CD4-positive, alpha-beta memory T cell (primary cell): ENCODE results near the gene BMP4. TPM values are rescaled to one million over a fixed set of nuclear protein-coding genes. Genes with fewer than 3 reads are reported as not detected.
"Not testable (repeated sequence)": the region's sequence is repeated elsewhere in the genome, so short reads cannot be mapped to it uniquely, and the experiment has no call there.

Source experiments
- CTCF ChIA-PET: fragments of 350-600 bp; sonication (Branson Sonifier 250); formaldehyde crosslinking; loops from one replicate; lab custom pipeline; 2021; ENCODE audit warnings: inconsistent platforms; ENCODE audit not compliant: partially characterized antibody; lab: Charles Lee
- POLR2A ChIA-PET: fragments of 350-600 bp; sonication (Branson Sonifier 250); formaldehyde crosslinking; loops from one replicate; lab custom pipeline; 2021; ENCODE audit not compliant: partially characterized antibody; lab: Charles Lee
- DNase-seq, 5 donors: peaks; one replicate each; pipeline versions ENCODE4 v3.0.0 to v3.0.0-alpha.2; 2020 to 2022; ENCODE audit warnings: mixed read lengths in 1 of 5
- H3K27ac ChIP-seq: one replicate; pipeline ENCODE4 v1.7.0; 2013; ENCODE audit warnings: low read depth, low read length
- H3K27me3 ChIP-seq: 2 replicates; pipeline ENCODE4 v1.7.0; 2013; ENCODE audit warnings: mild to moderate bottlenecking, low read length, moderate library complexity; ENCODE audit not compliant: insufficient read depth
- H3K36me3 ChIP-seq: 2 replicates; pipeline ENCODE4 v1.7.0; 2013; ENCODE audit warnings: mild to moderate bottlenecking, low read length, moderate library complexity; ENCODE audit not compliant: insufficient read depth
- H3K4me1 ChIP-seq: 2 replicates; pipeline ENCODE4 v1.7.0; 2013; ENCODE audit warnings: mild to moderate bottlenecking, low read length, moderate library complexity; ENCODE audit not compliant: insufficient read depth
- H3K4me3 ChIP-seq, 2 donors: one replicate each; pipeline ENCODE4 v1.7.0; 2013; ENCODE audit warnings: low read length in 2 of 2, mild to moderate bottlenecking in 1 of 2
- H3K9me3 ChIP-seq, 2 donors: one replicate each; pipeline ENCODE4 v1.7.0; 2013; ENCODE audit warnings: low read length in 2 of 2, control low read depth in 1 of 2; ENCODE audit not compliant: control insufficient read depth in 1 of 2
- H3K27ac Mint-ChIP-seq, 7 donors: one replicate each; pipeline ENCODE4 v1.8.0; 2020 to 2021; ENCODE audit warnings: mixed read lengths in 7 of 7, mild to moderate bottlenecking in 6 of 7, inconsistent platforms in 3 of 7, moderate library complexity in 3 of 7
- H3K27me3 Mint-ChIP-seq, 2 donors: one replicate each; pipeline ENCODE4 v1.8.0; 2020 to 2021; ENCODE audit warnings: mixed read lengths in 2 of 2
- H3K36me3 Mint-ChIP-seq, 2 donors: one replicate each; pipeline ENCODE4 v1.8.0; 2020 to 2021; ENCODE audit warnings: mixed read lengths in 2 of 2, inconsistent platforms in 1 of 2, mild to moderate bottlenecking in 1 of 2
- H3K4me1 Mint-ChIP-seq, 4 donors: one replicate each; pipeline ENCODE4 v1.8.0; 2020 to 2021; ENCODE audit warnings: mixed read lengths in 4 of 4, mild to moderate bottlenecking in 1 of 4
- H3K4me3 Mint-ChIP-seq, 8 donors: one replicate each; pipeline ENCODE4 v1.8.0; 2020 to 2021; ENCODE audit warnings: mixed read lengths in 8 of 8, mild to moderate bottlenecking in 7 of 8, moderate library complexity in 6 of 8, inconsistent platforms in 3 of 8
- H3K9me3 Mint-ChIP-seq, 8 donors: one replicate each; pipeline ENCODE4 v1.8.0; 2020 to 2021; ENCODE audit warnings: mixed read lengths in 8 of 8, mild to moderate bottlenecking in 5 of 8, inconsistent platforms in 3 of 8, moderate library complexity in 1 of 8
- intact Hi-C: fragments of 100-400 bp; cut with micrococcal nuclease; formaldehyde crosslinking; loops from one replicate; pipeline ENCODE4 v1.15.1; 2023
- polyA plus RNA-seq, 2 donors: library from polyadenylated mRNA; unstranded; fragments of 300-500 nt; fragmentation: Illumina TruSeq; gene quantifications; one replicate each; pipeline ENCODE4 v1.2.3, GENCODE V29; 2021
- total RNA-seq, 2 experiments: library from RNA; stranded (reverse); gene quantifications; one replicate each; pipeline ENCODE4 v1.2.3, GENCODE V29; 2021

Gene BMP4
- total and polyA plus RNA-seq, 4 experiments from 2014 or later, result 1.1 to 2.8 (median 2.2) TPM; not detected in 1

DNA sequence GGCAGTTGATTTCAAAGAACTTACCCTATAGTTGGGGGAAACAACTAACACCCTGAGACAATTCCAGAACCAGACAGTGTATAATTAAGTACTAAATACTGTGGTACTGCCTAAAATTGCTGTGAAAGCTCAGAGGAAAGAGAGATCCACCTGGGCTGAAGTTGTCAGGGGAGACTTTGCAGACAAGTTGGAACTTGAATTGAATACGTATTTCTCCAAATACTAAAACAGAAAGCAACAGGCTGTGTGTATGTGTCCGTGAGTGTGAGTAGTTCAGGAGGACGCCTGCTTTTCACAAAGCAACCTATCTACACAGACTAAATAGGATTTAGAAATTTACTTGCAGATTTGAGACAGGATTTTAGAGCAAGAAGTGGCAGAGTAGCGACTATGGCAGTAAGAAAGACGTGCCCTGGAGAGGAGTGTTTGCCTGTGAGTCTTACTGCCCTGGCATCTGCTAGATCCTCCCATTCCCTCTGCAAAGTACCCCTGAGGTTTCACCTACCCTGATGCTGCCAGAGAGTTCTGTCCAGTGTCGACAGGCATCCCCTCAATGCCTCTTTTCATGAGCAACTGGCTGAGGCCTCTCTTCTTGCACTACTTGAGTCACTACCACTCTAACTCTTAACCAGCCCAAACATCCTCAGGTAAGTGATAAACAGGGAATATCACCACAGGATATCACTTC lies 37.4 kb upstream of the BMP4 start:
- no peaks in the 10 kb centered on the region for H3K36me3 ChIP-seq
- Mint-ChIP-seq H3K4me3 (no peak overlapping the region), H3K27ac (no peak overlapping the region), H3K27me3 (peaks cover 0 to 1% of the 10 kb centered on the region in 2 donors), H3K36me3 (no peaks in the 10 kb centered on the region), H3K9me3 (peaks cover 0 to 10% (median 0%) of the 10 kb centered on the region in 8 donors), H3K4me1 (no peaks in the 10 kb centered on the region)
- intact Hi-C loops, result no loop called here
- POLR2A ChIA-PET, result no interaction called here
- no peaks in the 10 kb centered on the region for H3K9me3 ChIP-seq
- CTCF ChIA-PET, result no interaction called here
- H3K27ac ChIP-seq, result no peak overlapping the region
- H3K27me3 ChIP-seq, result no peaks in the 10 kb centered on the region
- no peak overlapping the region for H3K4me3 ChIP-seq
- no peak for DNase-seq
- no peaks in the 10 kb centered on the region for H3K4me1 ChIP-seq

DNA sequence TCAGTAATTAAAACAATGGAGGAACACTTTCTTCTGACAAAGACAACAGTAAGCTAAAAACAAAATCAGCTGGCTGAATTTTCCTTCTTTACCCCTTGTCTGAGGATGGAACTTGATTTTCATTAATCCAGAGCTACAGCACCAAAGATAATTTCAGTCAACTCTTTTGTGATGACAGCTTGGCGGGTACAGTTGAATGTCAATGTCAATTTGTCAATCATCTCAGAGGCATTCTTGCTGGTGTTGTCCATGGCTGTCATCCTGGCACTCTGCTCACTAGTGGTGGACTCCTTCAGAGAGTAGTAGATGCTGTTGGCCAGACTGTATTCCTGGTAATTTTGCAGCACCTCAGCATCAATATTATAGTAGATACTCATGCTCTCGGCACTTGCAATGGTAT lies 34.4 kb upstream of the BMP4 start:
- no peaks in the 10 kb centered on the region for H3K27me3 ChIP-seq
- DNase-seq, result no peak
- Mint-ChIP-seq H3K27ac (no peak overlapping the region), H3K4me3 (no peak overlapping the region), H3K9me3 (peaks cover 4 to 25% (median 14%) of the 10 kb centered on the region in 8 donors), H3K4me1 (no peaks in the 10 kb centered on the region), H3K36me3 (peaks cover 0 to 3% of the 10 kb centered on the region in 2 donors), H3K27me3 (peaks cover 0 to 1% of the 10 kb centered on the region in 2 donors)
- H3K4me3 ChIP-seq, result no peak overlapping the region
- no peak overlapping the region for H3K27ac ChIP-seq
- ChIA-PET POLR2A (no interaction called here), CTCF (no interaction called here)
- intact Hi-C loops, result no loop called here
- no peaks in the 10 kb centered on the region for H3K36me3 ChIP-seq
- H3K9me3 ChIP-seq, result no peaks in the 10 kb centered on the region
- H3K4me1 ChIP-seq, result no peaks in the 10 kb centered on the region

DNA sequence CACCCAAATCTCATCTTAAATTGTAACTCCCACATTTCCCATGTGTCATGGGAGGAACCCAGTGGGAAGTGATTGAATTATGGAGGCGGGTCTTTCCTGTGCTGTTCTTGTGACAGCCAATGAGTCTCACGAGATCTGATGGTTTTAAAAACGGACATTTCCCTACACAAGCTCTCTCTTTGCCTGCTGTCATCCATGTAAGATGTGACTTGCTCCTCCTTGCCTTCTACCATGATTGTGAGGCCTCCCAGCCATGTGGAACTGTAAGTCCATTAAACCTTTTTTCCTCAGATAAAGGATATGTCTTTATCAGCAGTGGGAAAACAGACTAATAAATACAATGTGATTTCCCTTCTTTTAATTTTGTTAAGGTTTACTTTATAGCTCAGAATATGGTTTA lies 30.1 kb upstream of the BMP4 start:
- H3K36me3 Mint-ChIP-seq, H3K27me3 Mint-ChIP-seq, H3K36me3 ChIP-seq, H3K4me3 Mint-ChIP-seq, H3K9me3 ChIP-seq, H3K4me1 Mint-ChIP-seq, H3K4me1 ChIP-seq, DNase-seq, intact Hi-C loops, H3K27me3 ChIP-seq, POLR2A ChIA-PET, H3K27ac ChIP-seq, H3K4me3 ChIP-seq, H3K27ac Mint-ChIP-seq: not testable (repeated sequence)
- peaks cover 5 to 39% (median 28%) of the 10 kb centered on the region in 8 donors for H3K9me3 Mint-ChIP-seq
- CTCF ChIA-PET, result interaction anchor here (1.4 kb wide), 1 partner anchor 24 kb away, joined by 3 read pairs; no protein-coding TSS in a partner anchor

DNA sequence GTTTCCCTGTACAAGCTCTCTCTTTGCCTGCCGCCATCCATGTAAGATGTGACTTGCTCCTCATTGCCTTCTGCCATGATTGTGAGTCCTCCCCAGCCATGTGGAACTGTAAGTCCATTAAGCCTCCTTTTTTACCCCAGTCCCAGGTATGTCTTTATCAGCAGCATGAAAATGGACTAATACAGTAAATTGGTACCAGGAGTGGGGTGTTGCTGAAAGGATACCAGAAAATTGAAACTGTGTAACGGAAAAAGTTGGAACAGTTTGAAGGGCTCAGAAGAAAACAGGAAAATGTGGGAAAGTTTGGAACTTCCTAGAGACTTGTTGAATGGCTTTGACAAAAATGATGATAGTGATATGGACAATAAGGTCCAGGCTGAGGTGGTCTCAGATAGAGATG lies 28.3 kb upstream of the BMP4 start:
- peaks cover 5 to 39% (median 28%) of the 10 kb centered on the region in 8 donors for H3K9me3 Mint-ChIP-seq
- H3K36me3 Mint-ChIP-seq, intact Hi-C loops, H3K27ac ChIP-seq, H3K36me3 ChIP-seq, H3K4me3 ChIP-seq, H3K9me3 ChIP-seq, DNase-seq, H3K27me3 Mint-ChIP-seq, H3K27me3 ChIP-seq, CTCF ChIA-PET, H3K27ac Mint-ChIP-seq, H3K4me1 ChIP-seq, H3K4me1 Mint-ChIP-seq, H3K4me3 Mint-ChIP-seq, POLR2A ChIA-PET: not testable (repeated sequence)

DNA sequence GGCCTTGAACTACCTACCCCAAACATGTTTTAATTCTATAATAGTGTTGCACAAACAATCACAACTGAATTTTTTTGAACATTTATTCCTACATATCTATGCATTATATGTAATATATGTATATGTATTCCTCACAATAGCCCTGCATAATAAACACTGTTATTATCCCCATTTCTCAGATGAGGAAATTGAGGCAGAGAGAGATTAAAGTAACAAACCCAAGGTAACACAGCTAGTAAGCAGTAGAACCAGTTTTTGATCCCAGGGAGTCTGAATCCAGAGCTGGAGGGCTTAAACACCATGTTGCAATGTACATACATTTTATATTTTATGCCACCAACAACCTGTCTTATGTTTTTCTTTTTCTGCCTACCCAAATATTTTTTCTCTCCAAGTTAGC lies 26.5 kb upstream of the BMP4 start:
- Histone ChIP-seq H3K27me3 (no peaks in the 10 kb centered on the region), H3K36me3 (no peaks in the 10 kb centered on the region), H3K4me3 (no peak overlapping the region), H3K9me3 (no peaks in the 10 kb centered on the region), H3K27ac (no peak overlapping the region), H3K4me1 (no peaks in the 10 kb centered on the region)
- intact Hi-C loops, result no loop called here
- Mint-ChIP-seq H3K4me1 (no peaks in the 10 kb centered on the region), H3K27me3 (no peaks in the 10 kb centered on the region), H3K9me3 (peaks cover 5 to 39% (median 28%) of the 10 kb centered on the region in 8 donors), H3K27ac (no peak overlapping the region), H3K36me3 (peaks cover 0 to 3% of the 10 kb centered on the region in 2 donors), H3K4me3 (no peak overlapping the region)
- ChIA-PET POLR2A (no interaction called here), CTCF (no interaction called here)
- no peak for DNase-seq

DNA sequence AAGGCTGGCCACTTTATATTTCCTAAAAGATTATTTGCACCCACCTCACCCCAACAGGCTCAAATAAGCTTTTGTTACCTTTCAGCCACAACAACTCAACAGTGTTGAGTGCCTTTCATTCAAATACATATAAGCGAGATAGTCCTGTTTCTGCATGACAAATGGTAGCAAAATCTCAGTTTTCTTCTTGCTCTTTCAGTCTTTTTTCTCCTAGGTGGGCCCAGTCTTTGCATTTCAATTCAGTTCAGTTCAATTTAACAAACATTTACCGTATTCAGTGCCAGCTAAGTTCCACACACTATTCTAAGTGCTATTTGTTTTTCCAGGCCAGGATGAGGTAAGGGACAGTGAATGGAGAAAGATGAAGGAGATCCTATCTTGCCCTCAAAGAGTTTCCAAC lies 25.9 kb upstream of the BMP4 start:
- Mint-ChIP-seq H3K27me3 (no peaks in the 10 kb centered on the region), H3K9me3 (peaks cover 5 to 35% (median 23%) of the 10 kb centered on the region in 8 donors), H3K27ac (no peak overlapping the region), H3K4me1 (no peaks in the 10 kb centered on the region), H3K4me3 (no peak overlapping the region), H3K36me3 (peaks cover 0 to 3% of the 10 kb centered on the region in 2 donors)
- no peaks in the 10 kb centered on the region for H3K36me3 ChIP-seq
- no peaks in the 10 kb centered on the region for H3K4me1 ChIP-seq
- intact Hi-C loops, result no loop called here
- H3K27ac ChIP-seq, result no peak overlapping the region
- no peak overlapping the region for H3K4me3 ChIP-seq
- H3K9me3 ChIP-seq, result no peaks in the 10 kb centered on the region
- H3K27me3 ChIP-seq, result no peaks in the 10 kb centered on the region
- POLR2A ChIA-PET, result no interaction called here
- CTCF ChIA-PET, result no interaction called here
- no peak for DNase-seq

DNA sequence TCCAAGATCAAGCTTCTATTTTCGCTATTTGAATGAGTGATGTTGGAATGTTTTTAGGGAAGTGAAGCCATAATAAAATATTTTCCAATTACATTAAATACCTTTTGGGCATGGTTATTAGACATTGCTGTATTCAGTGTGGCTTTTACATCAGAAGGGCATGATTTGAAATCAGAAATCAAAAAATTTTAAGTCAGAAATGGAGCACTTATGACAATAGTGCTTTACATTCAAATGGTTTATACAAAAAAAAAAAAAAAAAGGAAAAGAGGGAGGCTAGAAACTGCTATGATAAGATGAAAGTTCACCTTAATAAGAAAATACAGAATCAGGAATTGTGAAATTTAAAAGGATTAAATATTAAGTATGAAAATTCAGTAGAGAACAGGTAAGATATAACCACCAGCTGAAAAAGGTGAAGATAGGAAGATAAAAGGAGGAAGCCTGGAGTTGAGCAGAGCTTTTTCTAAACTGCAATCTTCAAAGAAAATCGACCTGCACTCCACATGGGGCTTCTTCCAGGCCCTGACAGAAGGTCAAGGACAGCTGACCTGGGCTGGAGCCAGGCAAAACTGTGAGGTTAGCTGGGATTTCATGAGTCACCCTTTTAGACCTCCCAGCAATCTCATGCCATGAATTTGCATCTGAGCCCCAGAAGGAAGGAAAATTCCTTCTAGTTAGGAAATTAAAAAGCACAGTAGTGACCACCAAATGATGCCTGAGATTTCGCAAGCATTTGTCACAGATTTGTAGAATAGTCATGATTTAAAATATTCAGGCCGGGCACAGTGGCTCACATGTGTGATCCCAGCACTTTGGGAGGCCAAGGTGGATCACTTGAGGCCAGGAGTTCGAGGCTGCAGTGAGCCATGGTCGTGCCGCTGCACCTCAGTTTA lies 23.4 kb upstream of the BMP4 start:
- H3K4me3 ChIP-seq, result no peak overlapping the region
- H3K4me1 Mint-ChIP-seq, result no peaks in the 10 kb centered on the region
- ChIA-PET CTCF (no interaction called here), POLR2A (no interaction called here)
- DNase-seq, result no peak
- H3K4me3 Mint-ChIP-seq, result no peak overlapping the region
- H3K9me3 Mint-ChIP-seq, result peaks cover 0 to 16% (median 10%) of the 10 kb centered on the region in 8 donors
- no peaks in the 10 kb centered on the region for H3K4me1 ChIP-seq
- no peaks in the 10 kb centered on the region for H3K36me3 Mint-ChIP-seq
- no peaks in the 10 kb centered on the region for H3K27me3 ChIP-seq
- intact Hi-C loops, result no loop called here
- H3K36me3 ChIP-seq, result no peaks in the 10 kb centered on the region
- H3K9me3 ChIP-seq, result no peaks in the 10 kb centered on the region
- no peak overlapping the region for H3K27ac Mint-ChIP-seq
- H3K27me3 Mint-ChIP-seq, result peaks cover 0 to 3% of the 10 kb centered on the region in 2 donors
- no peak overlapping the region for H3K27ac ChIP-seq
